ENCODE measurements around the gene SLC6A18.

The SLC6A18 gene

DNA sequence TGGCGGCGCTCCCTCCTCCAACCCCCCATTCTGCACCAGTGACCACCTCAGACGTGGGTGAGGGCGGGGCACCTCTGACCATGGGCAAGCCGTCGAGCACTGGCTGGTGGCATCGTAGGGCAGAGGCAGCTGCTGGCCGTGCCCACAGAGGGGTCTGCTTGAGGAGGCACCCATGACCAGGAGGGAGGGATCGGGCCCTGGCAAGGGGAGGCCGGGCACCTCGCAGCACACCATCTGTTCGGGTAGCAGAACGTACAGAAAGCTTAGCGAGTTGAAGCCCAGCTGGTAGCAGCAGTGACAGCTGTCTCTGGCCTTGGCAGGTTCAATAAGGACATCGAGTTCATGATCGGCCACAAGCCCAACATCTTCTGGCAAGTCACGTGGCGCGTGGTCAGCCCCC is 4.3 kb upstream of the SLC6A18 start:
- no peak overlapping the region for H3K4me3 ChIP-seq (replicated peaks; ENCODE audit: low read depth, low read length)
- TF ChIP-seq, protein P1, sequence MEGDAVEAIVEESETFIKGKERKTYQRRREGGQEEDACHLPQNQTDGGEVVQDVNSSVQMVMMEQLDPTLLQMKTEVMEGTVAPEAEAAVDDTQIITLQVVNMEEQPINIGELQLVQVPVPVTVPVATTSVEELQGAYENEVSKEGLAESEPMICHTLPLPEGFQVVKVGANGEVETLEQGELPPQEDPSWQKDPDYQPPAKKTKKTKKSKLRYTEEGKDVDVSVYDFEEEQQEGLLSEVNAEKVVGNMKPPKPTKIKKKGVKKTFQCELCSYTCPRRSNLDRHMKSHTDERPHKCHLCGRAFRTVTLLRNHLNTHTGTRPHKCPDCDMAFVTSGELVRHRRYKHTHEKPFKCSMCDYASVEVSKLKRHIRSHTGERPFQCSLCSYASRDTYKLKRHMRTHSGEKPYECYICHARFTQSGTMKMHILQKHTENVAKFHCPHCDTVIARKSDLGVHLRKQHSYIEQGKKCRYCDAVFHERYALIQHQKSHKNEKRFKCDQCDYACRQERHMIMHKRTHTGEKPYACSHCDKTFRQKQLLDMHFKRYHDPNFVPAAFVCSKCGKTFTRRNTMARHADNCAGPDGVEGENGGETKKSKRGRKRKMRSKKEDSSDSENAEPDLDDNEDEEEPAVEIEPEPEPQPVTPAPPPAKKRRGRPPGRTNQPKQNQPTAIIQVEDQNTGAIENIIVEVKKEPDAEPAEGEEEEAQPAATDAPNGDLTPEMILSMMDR (IDR thresholded peaks at IDR 0.05; ENCODE audit: low read length, missing control alignments), result no peak
- DNase-seq (ENCODE audit: low read depth), result no peak

GRCh38 chr5:1221721-1222120 is 3.5 kb upstream of the SLC6A18 start:
- no peak overlapping the region for H3K4me3 ChIP-seq (replicated peaks; ENCODE audit: low read depth, low read length)
- DNase-seq (ENCODE audit: low read depth), result no peak
- TF ChIP-seq, protein P1 (IDR thresholded peaks at IDR 0.05; ENCODE audit: low read length, missing control alignments), result no peak

GRCh38 chr5:1222147-1222546 is 3.0 kb upstream of the SLC6A18 start:
- no peak overlapping the region for H3K4me3 ChIP-seq (replicated peaks; ENCODE audit: low read depth, low read length)
- DNase-seq (ENCODE audit: low read depth), result no peak
- TF ChIP-seq, protein P1 (IDR thresholded peaks at IDR 0.05; ENCODE audit: low read length, missing control alignments), result no peak

DNA sequence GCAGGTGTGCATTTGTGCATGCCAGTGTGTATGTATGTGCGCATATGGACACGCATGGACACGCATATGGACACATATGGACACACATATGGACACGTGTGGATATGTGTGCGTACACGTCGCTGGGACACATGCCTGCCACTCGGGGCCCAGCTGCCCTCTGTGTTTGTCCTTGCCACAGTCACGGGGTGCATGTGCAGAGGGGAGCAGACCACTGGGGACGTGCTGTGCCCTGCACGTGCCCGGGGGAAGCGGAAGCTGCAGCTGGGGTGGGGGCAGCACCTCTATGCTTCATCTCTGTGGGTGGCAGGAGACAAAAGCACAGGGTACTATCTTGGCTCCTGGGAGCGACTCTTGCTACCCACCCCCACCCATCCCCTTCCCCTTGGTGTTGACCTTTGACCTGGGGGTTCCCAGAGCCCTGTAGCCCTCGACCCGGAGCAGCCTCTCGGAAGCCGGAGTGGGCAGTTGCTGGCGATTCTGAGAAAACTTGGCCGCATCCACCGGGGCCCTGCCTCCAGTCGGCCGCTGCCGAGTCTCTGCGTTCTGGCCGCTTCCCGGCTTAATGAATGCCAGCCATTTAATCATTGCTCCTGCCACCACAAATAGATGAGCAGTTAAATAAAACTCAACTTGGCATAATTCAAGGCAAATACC is 2.4 kb upstream of the SLC6A18 start:
- TF ChIP-seq, protein P1 (IDR thresholded peaks at IDR 0.05; ENCODE audit: low read length, missing control alignments), result no peak
- no peak overlapping the region for H3K4me3 ChIP-seq (replicated peaks; ENCODE audit: low read depth, low read length)
- no peak for DNase-seq (ENCODE audit: low read depth)

GRCh38 chr5:1223278-1223670 is 1.9 kb upstream of the SLC6A18 start:
- no peak overlapping the region for H3K4me3 ChIP-seq (replicated peaks; ENCODE audit: low read depth, low read length)
- TF ChIP-seq, protein P1 (IDR thresholded peaks at IDR 0.05; ENCODE audit: low read length, missing control alignments), result no peak
- no peak for DNase-seq (ENCODE audit: low read depth)

GRCh38 chr5:1224631-1225030 is 550 bp upstream of the SLC6A18 start:
- TF ChIP-seq, protein P1 (IDR thresholded peaks at IDR 0.05; ENCODE audit: low read length, missing control alignments), result no peak
- no peak overlapping the region for H3K4me3 ChIP-seq (replicated peaks; ENCODE audit: low read depth, low read length)
- DNase-seq (ENCODE audit: low read depth), result no peak

DNA sequence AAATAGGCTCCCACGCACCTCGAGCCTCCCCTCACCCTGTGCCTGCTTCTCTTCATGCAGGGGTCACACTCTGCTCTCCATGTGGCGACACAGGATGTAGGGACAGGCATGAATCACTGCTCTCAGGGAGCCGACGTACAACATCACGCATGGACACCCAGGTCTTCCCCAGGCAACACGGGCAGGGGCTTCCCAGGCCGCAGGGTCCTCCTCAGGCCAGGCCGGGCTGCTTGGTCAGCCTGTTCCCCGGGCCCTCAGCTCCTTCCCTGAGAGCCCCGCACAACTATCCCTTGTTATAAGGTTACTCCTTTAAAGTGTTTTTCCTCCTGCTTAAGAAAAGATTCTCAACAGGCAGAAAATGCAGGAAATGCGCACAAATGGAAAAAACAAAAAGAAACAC is 1.1 kb downstream of the SLC6A18 start:
- no peak overlapping the region for H3K4me3 ChIP-seq (replicated peaks; ENCODE audit: low read depth, low read length)
- no peak for DNase-seq (ENCODE audit: low read depth)
- TF ChIP-seq, protein P1 (IDR thresholded peaks at IDR 0.05; ENCODE audit: low read length, missing control alignments), result no peak
